Measurements from ENCODE around the gene XCR1. TPM values are rescaled to one million over a fixed set of nuclear protein-coding genes. Genes with fewer than 3 reads are reported as not detected.

The XCR1 gene
- total and polyA plus RNA-seq, 3 donors from 2014 or later = 0.06 to 0.34 (median 0.16) TPM

DNA sequence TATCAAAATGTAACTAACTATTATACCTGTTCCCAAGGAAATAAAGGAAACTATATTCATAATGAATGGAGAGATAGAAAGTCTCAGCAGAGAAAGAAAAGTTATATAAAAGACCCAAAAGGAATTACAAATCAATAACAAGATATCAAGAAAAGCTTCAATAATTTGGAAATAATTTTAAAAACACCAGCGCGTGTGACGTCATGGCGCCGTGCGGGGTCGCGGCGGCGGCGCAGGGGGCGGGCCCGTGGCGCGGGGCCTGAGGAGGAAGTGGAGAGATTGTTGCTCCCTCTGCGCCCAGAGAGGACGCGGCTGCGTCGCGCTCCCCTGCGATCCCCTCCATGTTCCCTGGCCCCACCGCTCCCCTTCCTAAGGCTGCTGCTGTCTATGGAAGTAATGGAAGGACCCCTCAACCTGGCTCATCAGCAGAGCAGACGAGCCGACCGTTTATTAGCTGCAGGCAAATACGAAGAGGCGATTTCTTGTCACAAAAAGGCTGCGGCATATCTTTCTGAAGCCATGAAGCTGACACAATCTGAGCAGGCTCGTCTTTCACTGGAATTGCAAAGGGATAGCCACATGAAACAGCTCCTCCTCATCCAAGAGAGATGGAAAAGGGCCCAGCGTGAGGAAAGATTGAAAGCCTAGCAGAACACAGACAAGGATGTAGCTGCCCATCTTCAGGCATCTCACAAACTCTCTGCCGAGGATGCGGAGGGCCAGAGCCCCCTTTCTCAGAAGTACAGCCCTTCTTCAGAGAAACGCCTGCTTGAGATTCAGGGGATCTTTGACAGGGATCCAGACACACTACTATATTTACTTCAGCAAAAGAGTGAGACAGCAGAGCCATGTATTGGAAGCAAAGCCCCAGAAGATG lies 4.1 kb downstream of the XCR1 start:
- DNase-seq = peak; percentile 48
- TF ChIP-seq, protein P1, sequence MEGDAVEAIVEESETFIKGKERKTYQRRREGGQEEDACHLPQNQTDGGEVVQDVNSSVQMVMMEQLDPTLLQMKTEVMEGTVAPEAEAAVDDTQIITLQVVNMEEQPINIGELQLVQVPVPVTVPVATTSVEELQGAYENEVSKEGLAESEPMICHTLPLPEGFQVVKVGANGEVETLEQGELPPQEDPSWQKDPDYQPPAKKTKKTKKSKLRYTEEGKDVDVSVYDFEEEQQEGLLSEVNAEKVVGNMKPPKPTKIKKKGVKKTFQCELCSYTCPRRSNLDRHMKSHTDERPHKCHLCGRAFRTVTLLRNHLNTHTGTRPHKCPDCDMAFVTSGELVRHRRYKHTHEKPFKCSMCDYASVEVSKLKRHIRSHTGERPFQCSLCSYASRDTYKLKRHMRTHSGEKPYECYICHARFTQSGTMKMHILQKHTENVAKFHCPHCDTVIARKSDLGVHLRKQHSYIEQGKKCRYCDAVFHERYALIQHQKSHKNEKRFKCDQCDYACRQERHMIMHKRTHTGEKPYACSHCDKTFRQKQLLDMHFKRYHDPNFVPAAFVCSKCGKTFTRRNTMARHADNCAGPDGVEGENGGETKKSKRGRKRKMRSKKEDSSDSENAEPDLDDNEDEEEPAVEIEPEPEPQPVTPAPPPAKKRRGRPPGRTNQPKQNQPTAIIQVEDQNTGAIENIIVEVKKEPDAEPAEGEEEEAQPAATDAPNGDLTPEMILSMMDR (IDR thresholded peaks at IDR 0.05) = no peak
- no peak for TF ChIP-seq POLR2A (IDR thresholded peaks at IDR 0.05)
- H3K4me3 ChIP-seq = peak overlapping the region; percentile 33 to 54
- no peaks in the 10 kb centered on the region for H3K36me3 ChIP-seq (ENCODE audit: low read depth, missing control alignments)
- WGBS, 2 donors = 72% methylated on average over 30 to 34 of the region's 34 CpGs
- H3K9me3 ChIP-seq = no peaks in the 10 kb centered on the region
- intact Hi-C loops (cut with DNase I; ENCODE audit: low total_unique reads) = no loop called here
- no peak overlapping the region for H3K27ac ChIP-seq
- no peaks in the 10 kb centered on the region for H3K27me3 ChIP-seq
- H3K4me1 ChIP-seq = no peaks in the 10 kb centered on the region

DNA sequence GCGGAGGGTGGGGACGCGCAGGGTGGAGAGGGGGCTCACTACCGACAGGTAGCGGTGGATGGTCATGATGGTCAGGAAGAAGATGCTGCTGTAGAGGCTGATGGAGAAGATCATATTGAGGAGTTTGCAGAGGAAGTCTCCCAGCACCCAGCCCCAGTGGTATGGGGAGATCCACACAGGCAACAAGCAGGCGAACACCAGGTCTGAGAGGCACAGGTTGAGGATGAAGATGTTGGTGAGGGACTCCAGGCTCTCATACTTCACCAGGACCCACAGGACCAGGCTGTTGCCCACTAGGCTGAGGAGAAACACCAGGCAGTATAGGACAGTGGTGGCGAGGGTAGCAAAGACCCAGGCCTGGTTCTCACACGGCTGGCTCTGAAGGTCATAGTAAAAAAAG lies 5.8 kb downstream of the XCR1 start:
- DNase-seq = no peak
- no peak overlapping the region for H3K4me3 ChIP-seq
- no peak overlapping the region for H3K27ac ChIP-seq
- no peaks in the 10 kb centered on the region for H3K4me1 ChIP-seq
- intact Hi-C loops (cut with DNase I; ENCODE audit: low total_unique reads) = no loop called here
- TF ChIP-seq POLR2A (IDR thresholded peaks at IDR 0.05) = no peak
- TF ChIP-seq, protein P1 (IDR thresholded peaks at IDR 0.05) = no peak
- no peaks in the 10 kb centered on the region for H3K9me3 ChIP-seq
- WGBS, 2 donors = 88 to 90% methylated on average over 8 of the region's 8 CpGs
- no peaks in the 10 kb centered on the region for H3K27me3 ChIP-seq
- no peaks in the 10 kb centered on the region for H3K36me3 ChIP-seq (ENCODE audit: low read depth, missing control alignments)

DNA sequence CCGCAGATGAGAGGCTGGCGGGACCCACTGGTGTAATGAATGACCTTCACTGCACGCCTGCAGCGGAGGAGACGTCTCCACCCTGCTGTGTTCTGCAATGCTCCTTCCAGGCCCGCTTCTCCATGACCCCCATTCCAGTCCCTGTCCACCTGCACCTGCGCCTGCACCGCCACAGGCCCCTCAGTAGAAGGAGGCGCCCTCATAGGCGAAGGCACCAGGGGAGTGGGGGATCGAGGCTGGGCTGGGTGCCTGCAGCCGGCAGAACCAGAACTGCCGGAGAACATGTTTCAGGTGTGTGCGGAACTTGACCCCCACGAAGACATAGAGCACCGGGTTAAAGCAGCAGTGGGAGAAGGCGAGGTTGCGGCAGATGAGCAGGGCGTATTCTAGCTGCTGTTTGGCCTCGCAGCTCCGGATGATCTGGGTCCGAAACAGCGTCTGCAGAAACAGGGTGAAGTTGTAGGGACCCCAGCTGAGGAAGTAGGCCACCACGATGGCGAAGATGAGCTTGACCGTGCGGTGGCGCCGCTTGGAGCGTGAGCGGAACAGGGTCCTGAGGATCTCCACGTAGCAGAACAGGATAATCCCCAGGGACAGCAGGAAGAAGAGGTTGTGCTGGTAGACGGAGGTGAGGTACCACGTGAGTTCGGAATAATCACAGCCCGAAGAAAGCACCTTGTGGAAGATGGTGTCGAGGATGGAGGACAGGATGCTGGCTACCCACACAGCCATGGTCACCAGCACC lies 6.3 kb downstream of the XCR1 start:
- TF ChIP-seq POLR2A (IDR thresholded peaks at IDR 0.05) = no peak
- TF ChIP-seq, protein P1 (IDR thresholded peaks at IDR 0.05) = no peak
- Histone ChIP-seq H3K4me3 (no peak overlapping the region), H3K9me3 (no peaks in the 10 kb centered on the region), H3K27ac (no peak overlapping the region), H3K4me1 (no peaks in the 10 kb centered on the region), H3K36me3 (ENCODE audit: low read depth, missing control alignments) (no peaks in the 10 kb centered on the region), H3K27me3 (no peaks in the 10 kb centered on the region)
- intact Hi-C loops (cut with DNase I; ENCODE audit: low total_unique reads) = no loop called here
- no peak for DNase-seq
- 68 to 86% methylated on average over 31 to 37 of the region's 37 CpGs for WGBS, 2 donors

DNA sequence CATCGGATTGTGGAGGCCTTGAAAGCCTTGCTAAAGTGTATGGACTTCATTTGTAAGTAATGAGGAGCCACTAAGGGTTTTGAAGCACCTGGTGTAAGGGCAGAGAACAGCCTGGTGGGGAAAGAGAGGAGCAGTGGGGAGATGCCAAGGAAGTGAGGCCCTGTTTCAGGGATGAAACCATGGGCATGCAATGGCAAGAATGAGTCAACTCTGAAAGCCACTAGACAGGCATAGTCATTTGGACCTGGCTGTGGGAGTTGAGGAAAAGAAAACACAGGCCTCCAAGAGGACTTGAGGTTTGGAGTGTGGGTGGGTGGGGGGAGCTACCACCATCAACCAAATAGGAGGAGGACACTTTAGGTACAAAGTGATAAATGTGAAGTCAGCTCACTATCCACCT lies 7.6 kb downstream of the XCR1 start:
- Histone ChIP-seq H3K27me3 (no peaks in the 10 kb centered on the region), H3K4me3 (no peak overlapping the region), H3K27ac (no peak overlapping the region), H3K36me3 (ENCODE audit: low read depth, missing control alignments) (no peaks in the 10 kb centered on the region), H3K4me1 (no peaks in the 10 kb centered on the region), H3K9me3 (no peaks in the 10 kb centered on the region)
- TF ChIP-seq, protein P1 (IDR thresholded peaks at IDR 0.05) = no peak
- TF ChIP-seq POLR2A (IDR thresholded peaks at IDR 0.05) = no peak
- no peak for DNase-seq
- intact Hi-C loops (cut with DNase I; ENCODE audit: low total_unique reads) = no loop called here
- 87 to 100% methylated on average over 1 of the region's 1 CpG for WGBS, 2 donors
